Fibroblast of skin of left quadriceps (primary cell): ENCODE measurements around the gene DCDC2.
"Not testable (repeated sequence)": the region's sequence is repeated elsewhere in the genome, so short reads cannot be mapped to it uniquely, and the experiment has no call there.

Source experiments
- DNase-seq, 2 experiments: peaks; one replicate each; pipeline ENCODE4 v3.0.0-alpha.2; 2013; ENCODE audit warnings: low read depth in 2 of 2

DCDC2 gene

GRCh38 chr6:24381476-24382219 is 23.8 kb upstream of the DCDC2 start:
- no peak for DNase-seq

- DNase-seq: no peak
Observed at GRCh38 chr6:24378473-24379097, 20.7 kb upstream of the DCDC2 start.

- DNase-seq: no peak
Observed at GRCh38 chr6:24376871-24377270, 19.0 kb upstream of the DCDC2 start.

GRCh38 chr6:24374612-24375011 is 16.8 kb upstream of the DCDC2 start:
- DNase-seq: no peak

GRCh38 chr6:24365103-24365633 is 7.3 kb upstream of the DCDC2 start:
- not testable (repeated sequence) for DNase-seq

- DNase-seq: not testable (repeated sequence)
Observed at GRCh38 chr6:24362363-24362762, 4.5 kb upstream of the DCDC2 start.

GRCh38 chr6:24359640-24360454 is 2.0 kb upstream of the DCDC2 start:
- peak; percentile 20 to 32 for DNase-seq

GRCh38 chr6:24358219-24358821 is 461 bp upstream of the DCDC2 start:
- DNase-seq: no peak

GRCh38 chr6:24356310-24356973 is 1.4 kb downstream of the DCDC2 start:
- no peak for DNase-seq

- DNase-seq: no peak
Observed at GRCh38 chr6:24355393-24355792, 2.5 kb downstream of the DCDC2 start.

- no peak for DNase-seq
Observed at GRCh38 chr6:24353861-24354260, 4.0 kb downstream of the DCDC2 start.

GRCh38 chr6:24352434-24352833 is 5.4 kb downstream of the DCDC2 start:
- DNase-seq: no peak

GRCh38 chr6:24344976-24345375 is 12.9 kb downstream of the DCDC2 start:
- DNase-seq: no peak

- DNase-seq: no peak
Observed at GRCh38 chr6:24340998-24341938, 16.6 kb downstream of the DCDC2 start.

GRCh38 chr6:24339932-24340331 is 17.9 kb downstream of the DCDC2 start:
- no peak for DNase-seq

- DNase-seq: no peak
Observed at GRCh38 chr6:24334285-24334684, 23.6 kb downstream of the DCDC2 start.

- DNase-seq: no peak
Observed at GRCh38 chr6:24332317-24332716, 25.5 kb downstream of the DCDC2 start.

- DNase-seq: no peak
Observed at GRCh38 chr6:24330137-24330732, 27.6 kb downstream of the DCDC2 start.

GRCh38 chr6:24329451-24329850 is 28.4 kb downstream of the DCDC2 start:
- no peak for DNase-seq

GRCh38 chr6:24329022-24329421 is 28.8 kb downstream of the DCDC2 start:
- no peak for DNase-seq
